ENCODE measurements around the gene FAM184A.
"Not testable (repeated sequence)": the region's sequence is repeated elsewhere in the genome, so short reads cannot be mapped to it uniquely, and the experiment has no call there.

FAM184A gene

DNA sequence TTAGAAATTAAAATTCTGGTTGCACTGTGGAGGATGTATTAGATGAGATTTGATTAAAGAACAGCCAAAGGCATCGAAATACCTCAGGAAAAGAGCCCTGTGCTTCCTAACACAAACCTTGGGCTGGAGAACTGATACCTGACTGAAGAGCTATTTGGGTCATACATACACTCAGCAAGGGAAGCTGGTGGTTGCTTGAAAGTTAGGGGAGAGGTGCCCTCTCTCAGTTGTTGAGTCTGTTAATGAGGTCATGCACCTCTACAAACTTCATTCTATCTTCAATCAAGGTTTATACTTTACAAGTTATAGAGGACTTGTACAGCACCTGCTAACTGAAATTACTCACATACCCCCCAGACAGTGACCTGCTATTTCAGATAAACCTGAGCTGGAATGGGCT is 25.5 kb downstream of the FAM184A start:
- DNase-seq: no peak

DNA sequence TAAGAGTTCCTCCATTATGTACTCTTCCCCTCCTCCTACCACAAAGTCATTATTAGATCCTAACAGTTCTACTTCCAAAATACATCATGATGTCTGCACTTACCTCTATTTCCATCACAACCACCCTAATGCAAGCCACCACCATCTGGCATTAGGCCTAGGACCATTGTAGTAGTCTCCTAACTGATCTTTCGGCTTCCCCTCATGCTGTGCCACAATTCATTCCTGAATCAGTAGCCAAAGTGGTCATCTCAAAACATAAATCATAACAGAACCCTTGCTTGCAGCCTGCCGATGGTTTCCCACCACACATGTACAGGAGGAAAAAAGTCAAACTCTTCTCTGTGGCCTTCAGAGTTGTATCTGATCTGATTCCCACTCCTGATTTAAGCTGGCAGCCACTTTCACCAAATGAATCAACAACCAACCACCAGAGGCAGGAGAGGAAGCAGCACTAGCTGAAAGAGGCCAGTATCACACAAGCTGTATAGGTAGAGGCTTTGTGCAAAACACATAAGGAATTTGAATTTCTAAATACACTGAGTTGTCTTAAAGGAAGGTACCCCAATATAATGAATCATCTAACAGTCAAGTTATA is 26.1 kb downstream of the FAM184A start:
- no peak for DNase-seq

DNA sequence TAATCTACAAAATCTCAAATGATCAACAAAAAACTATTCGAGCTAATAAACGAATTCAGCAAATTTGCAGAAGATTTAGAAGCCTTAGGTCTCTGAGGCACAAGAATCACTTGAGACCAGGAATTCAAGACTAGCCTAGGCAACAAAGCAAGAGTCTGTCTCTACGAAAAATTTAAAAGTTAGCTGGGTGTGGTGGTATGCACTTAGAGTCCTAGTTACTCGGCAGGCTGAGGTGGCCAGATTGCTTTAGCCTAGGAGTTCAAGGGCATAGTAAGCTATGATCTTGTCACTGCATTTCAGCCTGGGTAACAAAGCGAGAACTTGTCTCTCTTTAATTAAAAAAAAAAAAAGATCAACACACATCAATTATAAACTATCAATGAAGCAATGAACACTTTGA is 34.2 kb downstream of the FAM184A start:
- no peak for DNase-seq

GRCh38 chr6:119043783-119044182 is 34.7 kb downstream of the FAM184A start:
- DNase-seq: no peak

DNA sequence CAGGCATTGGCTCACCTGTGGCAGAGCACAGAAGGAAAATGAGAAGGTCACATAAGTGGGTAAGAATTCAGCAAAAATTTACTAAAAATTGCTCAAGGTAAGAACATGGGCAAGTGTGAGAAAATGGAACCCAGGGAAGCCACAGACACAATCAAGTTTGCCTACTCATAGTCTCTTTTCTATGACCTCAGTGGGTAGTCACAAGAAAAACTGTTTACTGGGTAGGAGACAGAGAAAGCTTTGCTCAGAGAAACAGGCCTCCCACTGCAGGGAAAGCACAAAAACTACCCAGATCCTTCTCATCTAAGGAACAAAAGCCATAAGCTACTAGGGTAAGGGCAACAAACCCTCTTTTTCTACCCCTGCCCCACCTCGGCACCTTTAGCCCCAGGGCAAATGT is 35.2 kb downstream of the FAM184A start:
- no peak for DNase-seq

DNA sequence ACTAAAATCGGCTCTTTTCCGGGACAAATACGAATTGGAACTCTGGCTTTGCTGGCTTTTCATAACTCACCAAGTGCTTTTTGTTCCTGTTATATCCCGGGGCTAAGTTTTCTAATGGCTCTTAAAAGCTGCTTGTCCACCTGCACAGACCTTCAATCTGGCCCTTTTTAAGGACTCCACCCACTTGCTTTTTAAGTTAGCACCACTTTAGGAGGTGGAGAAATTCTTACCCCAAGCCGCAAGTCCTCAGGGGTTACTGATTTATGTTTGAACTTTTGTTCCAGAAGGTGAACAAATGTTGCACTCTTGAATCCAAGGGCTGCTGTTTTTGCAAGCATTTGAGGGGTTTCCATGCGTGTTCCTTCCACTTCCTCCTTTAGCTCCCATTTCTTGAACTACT is 37.8 kb downstream of the FAM184A start:
- DNase-seq: no peak

GRCh38 chr6:119040229-119040628 is 38.2 kb downstream of the FAM184A start:
- no peak for DNase-seq

GRCh38 chr6:119037941-119038623 is 40.4 kb downstream of the FAM184A start:
- DNase-seq: no peak

DNA sequence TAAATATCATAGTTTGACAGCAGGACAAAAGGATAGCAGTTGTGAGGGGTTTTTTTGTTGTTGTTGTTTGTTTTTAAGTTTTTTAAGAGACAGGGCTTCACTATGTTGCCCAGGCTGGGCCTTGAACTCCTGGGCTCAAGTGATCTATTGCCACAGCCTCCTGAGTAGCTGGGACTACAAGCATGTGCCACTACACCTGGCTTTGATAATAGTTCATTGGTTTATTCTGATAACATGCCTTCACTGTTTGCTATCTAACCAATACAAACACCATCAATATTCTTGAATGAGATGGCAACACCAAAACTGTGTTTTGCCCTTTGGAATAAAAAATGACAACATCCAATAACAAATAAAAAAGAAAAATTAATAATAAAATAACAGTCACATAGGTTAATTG is 41.2 kb downstream of the FAM184A start:
- DNase-seq: no peak

DNA sequence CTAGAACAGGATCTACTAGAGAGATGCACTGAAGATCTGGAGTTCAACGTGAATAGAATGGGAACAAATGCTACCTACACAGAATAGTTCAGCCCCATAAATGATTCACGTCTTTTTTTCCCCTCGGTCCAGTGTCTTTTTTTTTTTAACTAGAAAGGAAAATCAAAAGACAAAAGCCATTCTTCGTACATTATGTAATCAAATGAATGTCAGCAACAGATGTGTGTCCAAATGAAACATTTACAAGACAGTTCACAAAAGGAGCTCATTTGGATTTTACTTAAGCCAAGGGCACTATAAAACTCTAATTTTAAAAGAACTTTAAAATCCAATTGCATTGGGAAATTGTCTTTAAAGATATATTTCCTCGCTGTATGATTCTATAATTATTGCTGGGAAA is 42.4 kb downstream of the FAM184A start:
- DNase-seq: no peak

DNA sequence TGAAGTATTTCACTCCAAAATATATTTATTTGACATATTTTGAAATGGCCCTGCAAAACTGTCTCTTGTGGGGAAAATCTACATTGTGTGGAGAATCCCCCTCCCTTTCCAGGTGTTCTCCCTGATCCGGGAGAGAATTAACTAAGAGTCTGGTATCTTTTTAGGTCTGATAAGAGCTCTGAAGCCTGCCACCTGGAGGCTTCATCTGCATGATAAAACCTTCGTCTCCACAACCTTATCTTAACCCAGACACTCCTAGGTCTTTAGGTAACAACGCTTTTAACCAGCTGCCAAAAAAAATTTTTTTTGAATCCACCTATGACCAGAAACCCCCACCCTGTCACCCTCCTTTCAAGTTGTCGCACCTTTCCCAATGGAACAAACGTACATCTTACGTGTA is 43.0 kb downstream of the FAM184A start:
- DNase-seq: no peak

DNA sequence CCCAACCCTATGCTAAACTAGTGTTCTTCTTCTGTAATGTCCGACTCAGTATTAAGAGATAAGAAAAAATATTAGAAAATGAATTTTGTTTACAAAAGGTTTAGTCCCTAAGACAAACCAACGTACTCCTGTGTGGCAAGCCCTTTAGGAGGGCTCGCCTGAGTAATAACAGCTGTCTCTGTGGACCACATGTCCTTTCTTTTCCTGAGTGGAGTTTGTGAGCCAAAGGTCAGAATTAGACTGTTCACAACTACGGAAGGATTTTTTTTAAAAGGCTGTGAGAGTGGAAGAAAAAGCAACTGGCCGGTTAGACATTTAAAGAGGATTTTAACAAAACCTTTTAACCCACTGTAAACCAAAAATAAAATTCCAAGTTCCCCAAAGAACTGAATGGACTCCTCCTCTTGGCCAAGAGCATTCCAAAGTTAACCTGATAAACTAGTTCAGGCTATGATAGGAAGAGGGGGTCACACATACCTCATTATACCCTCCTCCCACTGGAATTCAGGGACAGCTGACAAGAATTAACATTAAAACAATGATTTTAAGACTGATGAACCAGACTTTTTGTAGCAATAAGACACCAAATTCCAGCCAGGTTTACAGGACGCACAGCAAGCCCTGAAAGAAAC is 43.5 kb downstream of the FAM184A start:
- DNase-seq: no peak

- DNase-seq: no peak
Measured at GRCh38 chr6:119032428-119032827, 46.0 kb downstream of the FAM184A start.

DNA sequence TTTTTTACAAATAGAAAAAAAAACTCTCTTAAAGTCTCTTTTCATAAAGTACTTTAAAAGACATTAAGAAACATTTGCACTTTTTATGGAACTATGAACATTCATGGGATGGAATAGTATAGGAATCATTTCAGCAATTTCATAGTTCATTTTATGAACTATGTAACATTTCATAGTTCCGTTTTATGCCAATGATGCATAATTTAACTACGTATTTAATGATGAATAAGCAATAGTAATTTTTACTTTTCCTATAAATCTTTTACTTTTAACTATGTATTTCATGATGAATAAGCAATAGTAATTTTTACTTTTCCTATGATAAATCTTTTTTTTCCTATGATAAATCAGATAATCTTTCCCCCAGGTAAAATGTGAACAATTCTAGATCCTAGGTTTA is 47.7 kb downstream of the FAM184A start:
- DNase-seq: no peak

GRCh38 chr6:119028091-119028490 is 50.4 kb downstream of the FAM184A start:
- no peak for DNase-seq

- no peak for DNase-seq
Measured at GRCh38 chr6:119027465-119027864, 51.0 kb downstream of the FAM184A start.

- no peak for DNase-seq
Measured at GRCh38 chr6:119026822-119027221, 51.6 kb downstream of the FAM184A start.

DNA sequence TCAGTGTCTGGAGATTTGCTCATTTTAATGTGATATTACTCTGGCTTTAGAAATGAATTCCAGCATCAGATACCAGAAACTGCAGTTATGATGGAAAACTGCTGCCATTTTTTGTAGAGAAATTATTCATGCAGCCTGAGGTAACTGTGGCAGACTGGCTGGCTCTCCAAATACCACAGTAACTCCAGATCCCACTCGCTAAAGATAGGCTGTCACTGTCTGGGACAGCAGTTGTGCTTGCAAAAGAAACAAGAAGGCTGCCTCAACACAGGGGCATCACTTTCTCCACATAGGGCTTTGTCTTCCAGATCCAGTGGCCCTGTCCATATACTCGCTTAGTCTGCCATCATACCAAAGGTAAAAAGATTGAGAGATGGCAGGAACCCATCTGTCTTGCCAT is 52.7 kb downstream of the FAM184A start:
- no peak for DNase-seq

DNA sequence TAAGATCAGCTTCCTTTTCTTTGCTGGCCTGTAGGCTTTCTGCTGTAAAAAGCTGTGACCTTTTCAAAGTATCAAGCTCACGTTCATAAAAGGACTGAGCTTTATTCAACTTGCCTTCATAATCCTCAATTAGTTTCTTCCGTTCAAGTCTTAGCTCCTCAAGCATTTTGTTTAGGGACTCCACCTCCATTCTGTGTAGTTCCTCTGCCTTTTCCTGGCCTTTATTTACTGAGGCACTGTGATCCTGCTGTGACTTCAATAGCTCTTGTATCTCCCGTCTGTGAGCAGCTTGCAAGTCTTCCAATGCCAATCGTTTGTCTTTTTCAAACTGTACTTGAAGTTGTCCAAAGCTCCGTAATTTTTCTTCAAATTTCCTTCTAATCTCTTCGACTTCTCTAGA is 54.4 kb downstream of the FAM184A start:
- DNase-seq: no peak

DNA sequence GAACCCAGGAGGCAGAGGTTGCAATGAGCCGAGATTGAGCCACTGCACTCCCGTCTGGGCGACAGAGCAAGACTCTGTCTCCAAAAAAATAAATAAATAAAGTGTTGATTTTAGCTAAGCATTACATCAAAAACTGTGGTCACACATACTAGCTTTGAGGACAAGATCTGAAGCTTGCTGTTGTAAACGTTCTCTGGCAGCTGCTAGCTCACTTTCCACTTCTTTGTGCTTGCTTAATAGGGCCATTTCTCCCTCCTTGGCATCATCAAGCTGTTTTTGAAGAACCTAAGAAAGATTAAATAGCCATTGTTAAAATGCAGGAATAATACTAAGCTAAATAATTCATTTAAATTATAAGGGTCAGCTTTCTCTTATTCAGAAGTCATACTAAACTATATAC is 55.7 kb downstream of the FAM184A start:
- DNase-seq: no peak

GRCh38 chr6:119020597-119021561 is 57.6 kb downstream of the FAM184A start:
- no peak for DNase-seq

DNA sequence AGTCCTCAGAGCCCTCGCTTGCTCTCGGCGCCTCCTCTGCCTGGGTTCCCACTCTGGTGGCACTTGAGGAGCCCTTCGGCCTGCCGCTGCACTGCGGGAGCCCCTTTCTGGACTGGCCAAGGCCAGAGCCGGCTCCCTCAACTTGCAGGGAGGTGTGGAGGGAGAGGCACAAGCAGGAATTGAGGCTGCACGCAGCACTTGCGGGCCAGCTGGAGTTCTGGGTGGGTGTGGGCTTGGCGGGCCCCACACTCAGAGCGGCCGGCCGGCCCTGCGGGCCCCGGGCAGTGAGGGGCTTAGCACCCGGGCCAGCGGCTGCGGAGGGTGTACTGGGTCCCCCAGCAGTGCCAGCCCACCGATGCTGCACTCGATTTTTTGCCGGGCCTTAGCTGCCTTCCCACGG is 63.3 kb downstream of the FAM184A start:
- DNase-seq: not testable (repeated sequence)

GRCh38 chr6:119012521-119012920 is 65.9 kb downstream of the FAM184A start:
- no peak for DNase-seq

Measured in SHP77 treated with DMSO at 0.1 percent for 48 hours (cell line).